ENCODE data around the gene ARHGEF28. TPM values are rescaled to one million over a fixed set of nuclear protein-coding genes. Genes with fewer than 3 reads are reported as not detected.

ARHGEF28 gene
- total RNA-seq, 1 donor from 2014 or later = 0.93 TPM

GRCh38 chr5:73831066-73831465 is 205.1 kb downstream of the ARHGEF28 start:
- no peaks in the 10 kb centered on the region for H3K9me3 Mint-ChIP-seq
- no peaks in the 10 kb centered on the region for H3K36me3 Mint-ChIP-seq (ENCODE audit: low read depth)
- no peak for TF ChIP-seq CTCF (conservative IDR thresholded peaks at IDR 0.05)
- no peak overlapping the region for H3K27ac Mint-ChIP-seq (ENCODE audit: unreplicated experiment)
- no peaks in the 10 kb centered on the region for H3K4me1 Mint-ChIP-seq
- H3K4me3 Mint-ChIP-seq = no peak overlapping the region
- no peak for DNase-seq (ENCODE audit: low read depth, low spot score)
- H3K27me3 Mint-ChIP-seq (ENCODE audit: low read depth) = peaks cover 2% of the 10 kb centered on the region

GRCh38 chr5:73834693-73835092 is 208.7 kb downstream of the ARHGEF28 start:
- no peak for TF ChIP-seq CTCF (conservative IDR thresholded peaks at IDR 0.05)
- no peak for DNase-seq (ENCODE audit: low read depth, low spot score)
- H3K27ac Mint-ChIP-seq (ENCODE audit: unreplicated experiment) = no peak overlapping the region
- H3K4me3 Mint-ChIP-seq = no peak overlapping the region
- no peaks in the 10 kb centered on the region for H3K4me1 Mint-ChIP-seq
- no peaks in the 10 kb centered on the region for H3K36me3 Mint-ChIP-seq (ENCODE audit: low read depth)
- H3K27me3 Mint-ChIP-seq (ENCODE audit: low read depth) = no peaks in the 10 kb centered on the region
- H3K9me3 Mint-ChIP-seq = peaks cover 4% of the 10 kb centered on the region

- Mint-ChIP-seq H3K27me3 (ENCODE audit: low read depth) (no peaks in the 10 kb centered on the region), H3K36me3 (ENCODE audit: low read depth) (no peaks in the 10 kb centered on the region), H3K27ac (ENCODE audit: unreplicated experiment) (no peak overlapping the region), H3K4me1 (no peaks in the 10 kb centered on the region), H3K9me3 (peaks cover 4% of the 10 kb centered on the region), H3K4me3 (no peak overlapping the region)
- no peak for DNase-seq (ENCODE audit: low read depth, low spot score)
- TF ChIP-seq CTCF (conservative IDR thresholded peaks at IDR 0.05) = no peak
Observed at GRCh38 chr5:73835726-73836125, 209.7 kb downstream of the ARHGEF28 start.

- no peak for DNase-seq (ENCODE audit: low read depth, low spot score)
- Mint-ChIP-seq H3K27me3 (ENCODE audit: low read depth) (no peaks in the 10 kb centered on the region), H3K27ac (ENCODE audit: unreplicated experiment) (no peak overlapping the region), H3K36me3 (ENCODE audit: low read depth) (no peaks in the 10 kb centered on the region), H3K4me3 (no peak overlapping the region), H3K9me3 (peaks cover 4% of the 10 kb centered on the region), H3K4me1 (no peaks in the 10 kb centered on the region)
- no peak for TF ChIP-seq CTCF (conservative IDR thresholded peaks at IDR 0.05)
Observed at GRCh38 chr5:73836607-73837006, 210.6 kb downstream of the ARHGEF28 start.

GRCh38 chr5:73838901-73839300 is 212.9 kb downstream of the ARHGEF28 start:
- Mint-ChIP-seq H3K4me1 (no peaks in the 10 kb centered on the region), H3K36me3 (ENCODE audit: low read depth) (no peaks in the 10 kb centered on the region), H3K9me3 (peaks cover 4% of the 10 kb centered on the region), H3K4me3 (no peak overlapping the region), H3K27me3 (ENCODE audit: low read depth) (no peaks in the 10 kb centered on the region), H3K27ac (ENCODE audit: unreplicated experiment) (no peak overlapping the region)
- no peak for TF ChIP-seq CTCF (conservative IDR thresholded peaks at IDR 0.05)
- DNase-seq (ENCODE audit: low read depth, low spot score) = no peak

- Mint-ChIP-seq H3K27me3 (ENCODE audit: low read depth) (no peaks in the 10 kb centered on the region), H3K9me3 (peaks cover under 1% of the 10 kb centered on the region), H3K4me3 (no peak overlapping the region), H3K4me1 (no peaks in the 10 kb centered on the region), H3K36me3 (ENCODE audit: low read depth) (no peaks in the 10 kb centered on the region), H3K27ac (ENCODE audit: unreplicated experiment) (no peak overlapping the region)
- no peak for DNase-seq (ENCODE audit: low read depth, low spot score)
- TF ChIP-seq CTCF (conservative IDR thresholded peaks at IDR 0.05) = no peak
Observed at GRCh38 chr5:73841641-73842040, 215.6 kb downstream of the ARHGEF28 start.

Data from neural crest cell (in vitro differentiated cells).